Loucy (cell line): ENCODE measurements around the gene PHYKPL.

Experiments
- H2AFZ ChIP-seq: fragments of 200-600 bp; sonication (generic); 2 replicates; pipeline ENCODE4 v1.6.0; 2016; ENCODE audit warnings: antibody characterized with exemption, mild to moderate bottlenecking, low read length, moderate library complexity
- H3F3A ChIP-seq: fragments of 200-600 bp; 2 replicates; pipeline ENCODE4 v1.6.0; 2016; ENCODE audit warnings: antibody characterized with exemption, low read depth, mild to moderate bottlenecking
- H3K27me3 ChIP-seq: fragments of 200-600 bp; sonication (generic); 2 replicates; pipeline ENCODE4 v1.6.1; 2014; ENCODE audit warnings: low read length, mild to moderate bottlenecking; ENCODE audit not compliant: insufficient read depth, poor library complexity, severe bottlenecking
- H3K36me3 ChIP-seq: fragments of 200-600 bp; sonication (generic); 2 replicates; pipeline ENCODE4 v1.6.1; 2016; ENCODE audit warnings: low read length; ENCODE audit not compliant: insufficient read depth
- H3K4me1 ChIP-seq: fragments of 200-600 bp; sonication (generic); 2 replicates; pipeline ENCODE4 v1.5.1; 2014; ENCODE audit warnings: low read length, mild to moderate bottlenecking; ENCODE audit not compliant: insufficient read depth, poor library complexity, severe bottlenecking
- H3K4me2 ChIP-seq: fragments of 200-600 bp; sonication (generic); 2 replicates; pipeline ENCODE4 v1.6.0; 2014; ENCODE audit warnings: antibody characterized with exemption, low read length, low read depth, mild to moderate bottlenecking; ENCODE audit not compliant: poor library complexity, severe bottlenecking
- H3K4me3 ChIP-seq: fragments of 200-600 bp; sonication (generic); 2 replicates; pipeline ENCODE4 v1.5.1; 2014; ENCODE audit warnings: low read length, mild to moderate bottlenecking, mixed read lengths; ENCODE audit not compliant: poor library complexity, severe bottlenecking
- H3K79me2 ChIP-seq: fragments of 200-600 bp; sonication (generic); 2 replicates; pipeline ENCODE4 v1.6.1; 2014; ENCODE audit warnings: low read length; ENCODE audit not compliant: insufficient read depth
- H3K9ac ChIP-seq: fragments of 200-600 bp; sonication (generic); 2 replicates; pipeline ENCODE4 v1.6.0; 2014; ENCODE audit warnings: mild to moderate bottlenecking, low read depth, low read length, moderate library complexity; ENCODE audit not compliant: poor library complexity, severe bottlenecking
- H3K9me2 ChIP-seq: fragments of 200-600 bp; sonication (generic); replicated peaks from 2 replicates; pipeline ENCODE4 v1.6.1; 2016; ENCODE audit warnings: low read depth, low read length, mixed read lengths
- H3K9me3 ChIP-seq: fragments of 200-600 bp; sonication (generic); 2 replicates; pipeline ENCODE4 v1.6.1; 2014; ENCODE audit warnings: mild to moderate bottlenecking, antibody characterized with exemption, low read length, low read depth; ENCODE audit not compliant: insufficient read depth
- H4K20me1 ChIP-seq: fragments of 200-600 bp; sonication (generic); 2 replicates; pipeline ENCODE4 v1.6.0; 2014; ENCODE audit warnings: antibody characterized with exemption, low read length, mild to moderate bottlenecking; ENCODE audit not compliant: insufficient read depth, poor library complexity, severe bottlenecking
- CTCF ChIP-seq: fragments of 200-600 bp; sonication (generic); conservative IDR thresholded peaks from 2 replicates; pipeline ENCODE4 v1.5.1; 2014; ENCODE audit warnings: mild to moderate bottlenecking, antibody characterized with exemption, low read length
- EZH2phosphoT487 ChIP-seq: fragments of 200-600 bp; IDR thresholded peaks from 2 replicates; pipeline ENCODE4 v1.6.1; 2018; ENCODE audit warnings: antibody characterized with exemption, mild to moderate bottlenecking, moderate library complexity, borderline replicate concordance

Gene PHYKPL

GRCh38 chr5:178242416-178242815 is 9.8 kb upstream of the PHYKPL start:
- Histone ChIP-seq H3K36me3 (no peaks in the 10 kb centered on the region), H3K9ac (no peak overlapping the region), H2AFZ (no peak overlapping the region), H3K4me3 (no peak overlapping the region), H3K9me2 (no peaks in the 10 kb centered on the region), H3F3A (no peaks in the 10 kb centered on the region), H3K27me3 (no peaks in the 10 kb centered on the region), H3K4me2 (no peak overlapping the region), H3K4me1 (peaks cover 13% of the 10 kb centered on the region), H3K79me2 (no peaks in the 10 kb centered on the region), H3K9me3 (no peaks in the 10 kb centered on the region), H4K20me1 (no peaks in the 10 kb centered on the region)
- no peak for TF ChIP-seq EZH2phosphoT487
- TF ChIP-seq CTCF = no peak

GRCh38 chr5:178241688-178242231 is 9.2 kb upstream of the PHYKPL start:
- Histone ChIP-seq H3K9ac (no peak overlapping the region), H3K79me2 (no peaks in the 10 kb centered on the region), H3K4me3 (no peak overlapping the region)

GRCh38 chr5:178241231-178241663 is 8.6 kb upstream of the PHYKPL start:
- no peaks in the 10 kb centered on the region for H4K20me1 ChIP-seq
- H3K4me2 ChIP-seq = no peak overlapping the region
- no peaks in the 10 kb centered on the region for H3F3A ChIP-seq
- H3K36me3 ChIP-seq = no peaks in the 10 kb centered on the region
- no peaks in the 10 kb centered on the region for H3K27me3 ChIP-seq
- no peaks in the 10 kb centered on the region for H3K9me2 ChIP-seq
- no peak overlapping the region for H2AFZ ChIP-seq
- H3K79me2 ChIP-seq = no peaks in the 10 kb centered on the region
- no peak overlapping the region for H3K9ac ChIP-seq
- no peak overlapping the region for H3K4me3 ChIP-seq
- TF ChIP-seq EZH2phosphoT487 = no peak
- TF ChIP-seq CTCF = no peak
- peaks cover 13% of the 10 kb centered on the region for H3K4me1 ChIP-seq
- no peaks in the 10 kb centered on the region for H3K9me3 ChIP-seq

More at GRCh38 chr5:178241688-178242231, 9.2 kb upstream of the PHYKPL start:
- H3K9me2 ChIP-seq = no peaks in the 10 kb centered on the region
- peaks cover 13% of the 10 kb centered on the region for H3K4me1 ChIP-seq
- H3K9me3 ChIP-seq = no peaks in the 10 kb centered on the region
- no peak for TF ChIP-seq CTCF
- no peak for TF ChIP-seq EZH2phosphoT487
- no peaks in the 10 kb centered on the region for H3K27me3 ChIP-seq
- no peaks in the 10 kb centered on the region for H4K20me1 ChIP-seq
- H2AFZ ChIP-seq = no peak overlapping the region
- H3F3A ChIP-seq = no peaks in the 10 kb centered on the region
- H3K4me2 ChIP-seq = no peak overlapping the region
- no peaks in the 10 kb centered on the region for H3K36me3 ChIP-seq
